HG03558 (cell line): ENCODE measurements around the gene PEX11G.

Experiments used
- ATAC-seq: cut with Tn5 transposase; IDR thresholded peaks from one replicate; pipeline ENCODE4 v1.9.1; 2021; ENCODE audit warnings: moderate number of reproducible peaks; ENCODE audit not compliant: unreplicated experiment; ENCODE audit errors: extremely low read depth

PEX11G gene

DNA sequence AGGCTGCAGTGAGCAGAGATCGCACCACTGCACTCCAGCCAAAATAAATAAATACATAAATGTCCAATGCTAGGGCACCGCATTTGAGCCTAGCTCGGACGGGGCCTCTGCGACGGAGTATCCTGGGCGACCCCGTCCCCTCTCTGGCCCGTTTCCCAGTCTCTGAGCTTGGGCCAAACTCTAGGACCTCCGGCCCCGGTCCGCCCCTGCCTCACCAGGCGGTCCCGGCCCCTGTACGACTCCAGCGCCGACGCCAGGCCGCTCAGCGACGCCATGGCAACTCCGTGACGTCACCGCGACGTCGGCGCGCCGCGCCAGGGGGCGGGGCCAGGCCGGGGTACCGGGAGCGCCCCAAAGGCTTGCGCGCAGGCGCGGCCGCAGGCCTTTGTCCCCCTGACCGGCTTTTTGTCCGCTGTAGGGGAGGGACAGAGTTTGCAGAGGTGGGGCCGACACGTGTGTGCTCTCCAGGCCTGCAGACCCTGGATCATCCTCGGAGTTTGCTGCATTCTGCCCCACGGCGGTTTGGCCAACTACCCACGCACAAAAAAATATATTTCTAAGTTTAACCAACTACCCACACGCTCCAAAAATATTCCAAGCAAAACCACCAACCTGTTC lies at the start of gene PEX11G:
PEX11G (minus strand) TSS at position 300 of the 618 bp plus-strand sequence; CDS start at position 275, 25 bp downstream.
- peak; percentile 62 for ATAC-seq

DNA sequence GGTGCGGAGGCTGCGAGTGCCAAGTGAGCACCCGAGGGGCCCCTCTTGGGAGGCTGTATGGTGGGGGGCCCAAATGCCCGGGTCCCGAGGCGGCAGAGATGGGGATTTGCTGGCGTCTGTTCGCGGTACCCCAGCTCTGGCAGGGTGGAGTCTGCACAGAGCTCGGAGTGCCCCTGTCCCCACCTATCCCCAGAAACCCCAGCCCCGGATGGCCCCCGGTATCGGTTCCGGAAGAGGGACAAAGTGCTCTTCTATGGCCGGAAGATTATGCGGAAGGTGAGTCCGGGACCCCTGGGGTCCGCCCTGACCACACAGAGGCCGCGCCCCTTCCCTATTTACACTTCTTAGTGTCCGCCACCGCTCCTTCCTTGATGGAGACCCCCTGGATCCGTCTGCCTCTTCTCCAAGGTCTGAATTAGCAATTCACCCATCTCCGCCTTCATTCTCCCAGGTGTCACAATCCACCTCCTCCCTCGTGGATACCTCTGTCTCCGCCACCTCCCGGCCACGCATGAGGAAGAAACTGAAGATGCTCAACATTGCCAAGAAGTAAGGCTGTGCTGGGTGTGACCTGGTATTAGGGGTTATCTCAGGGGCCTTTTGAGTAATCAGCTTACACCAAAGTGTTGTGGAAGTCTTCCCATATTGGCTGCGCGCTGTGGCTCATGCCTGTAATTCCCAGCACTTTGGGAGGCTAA lies 47.3 kb upstream of the PEX11G start:
- ATAC-seq = no peak

GRCh38 chr19:7535047-7535997 lies 46.5 kb upstream of the PEX11G start, which contains the start of gene PNPLA6:
PNPLA6 (plus strand) TSS chr19:7535717; CDS start chr19:7535789, 72 bp downstream.
- ATAC-seq = no peak

GRCh38 chr19:7534531-7535046 lies 45.8 kb upstream of the PEX11G start:
- no peak for ATAC-seq

DNA sequence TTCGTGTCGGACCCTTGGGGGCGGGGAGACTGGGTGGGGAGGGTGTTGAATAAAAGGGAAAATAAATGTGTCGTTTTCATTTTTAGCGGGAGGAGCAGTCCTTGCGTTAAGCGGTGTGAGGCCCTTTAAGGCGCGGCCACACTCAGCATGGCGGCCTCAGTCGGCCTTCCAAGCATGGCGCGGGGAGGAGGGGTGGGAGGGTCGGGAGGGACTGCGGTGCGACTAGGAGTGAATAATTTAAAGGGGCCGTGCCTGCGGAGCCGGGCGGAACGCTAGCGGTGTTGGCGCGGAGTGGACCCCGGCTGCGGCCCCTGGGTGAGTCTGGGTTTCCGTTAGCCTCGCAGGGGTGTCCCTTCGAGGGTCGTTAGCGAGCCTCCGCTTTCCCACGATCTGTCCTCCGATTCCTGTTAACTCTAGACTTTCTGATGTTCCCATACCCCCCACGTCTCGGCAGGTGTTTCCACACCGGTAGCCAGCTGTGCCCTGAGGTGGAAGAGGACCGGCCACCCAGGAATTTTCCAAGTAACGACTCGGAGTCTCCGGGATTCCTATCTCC lies 45.2 kb upstream of the PEX11G start:
- ATAC-seq = no peak

GRCh38 chr19:7533281-7533885 lies 44.5 kb upstream of the PEX11G start:
- no peak for ATAC-seq

GRCh38 chr19:7529610-7530490 lies 41.0 kb upstream of the PEX11G start:
- ATAC-seq = no peak

DNA sequence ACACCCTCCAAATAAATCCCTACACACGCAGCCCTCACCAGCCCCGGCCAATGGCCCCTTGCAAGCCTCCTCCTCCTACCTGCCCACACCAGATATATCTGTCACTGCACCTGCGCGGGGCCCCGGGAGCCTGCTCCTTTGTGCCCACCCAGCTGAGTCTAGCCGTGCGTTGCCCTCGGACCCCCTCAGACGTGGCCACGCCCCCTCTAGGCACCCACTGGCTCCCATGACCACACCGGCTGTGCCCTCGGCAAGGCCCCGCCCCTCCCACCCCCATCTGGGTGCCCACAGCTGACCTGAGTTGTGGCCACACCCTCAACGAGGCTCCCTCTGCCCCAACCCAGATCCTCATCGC lies 40.4 kb upstream of the PEX11G start:
- ATAC-seq = no peak

DNA sequence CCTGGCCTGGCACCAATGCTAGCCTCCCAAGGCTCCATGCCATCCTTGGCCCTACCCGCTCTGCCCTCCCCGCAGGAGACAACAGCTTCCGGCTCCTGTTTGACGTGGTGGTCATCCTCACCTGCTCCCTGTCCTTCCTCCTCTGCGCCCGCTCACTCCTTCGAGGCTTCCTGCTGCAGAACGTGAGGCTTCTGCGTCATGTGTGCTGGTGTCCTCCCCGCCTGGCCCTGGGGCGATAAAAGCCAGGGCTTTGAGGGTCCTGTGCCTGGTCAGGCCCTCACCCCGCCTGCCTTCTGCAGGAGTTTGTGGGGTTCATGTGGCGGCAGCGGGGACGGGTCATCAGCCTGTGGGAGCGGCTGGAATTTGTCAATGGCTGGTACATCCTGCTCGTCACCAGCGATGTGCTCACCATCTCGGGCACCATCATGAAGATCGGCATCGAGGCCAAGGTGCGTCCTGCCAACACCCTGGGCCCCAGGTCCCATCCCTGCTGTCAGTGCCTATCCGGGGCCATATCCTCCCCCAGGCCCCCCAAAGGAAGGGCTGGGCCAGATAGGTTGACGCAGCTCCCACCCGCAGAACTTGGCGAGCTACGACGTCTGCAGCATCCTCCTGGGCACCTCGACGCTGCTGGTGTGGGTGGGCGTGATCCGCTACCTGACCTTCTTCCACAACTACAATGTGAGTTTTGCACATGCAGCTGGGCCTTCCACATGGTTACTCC lies 39.8 kb upstream of the PEX11G start:
- ATAC-seq = no peak

- ATAC-seq = no peak
These were observed 39.3 kb upstream of the PEX11G start for GRCh38 chr19:7528192-7528519.

- no peak for ATAC-seq
These were observed 38.8 kb upstream of the PEX11G start for GRCh38 chr19:7527516-7528191.

DNA sequence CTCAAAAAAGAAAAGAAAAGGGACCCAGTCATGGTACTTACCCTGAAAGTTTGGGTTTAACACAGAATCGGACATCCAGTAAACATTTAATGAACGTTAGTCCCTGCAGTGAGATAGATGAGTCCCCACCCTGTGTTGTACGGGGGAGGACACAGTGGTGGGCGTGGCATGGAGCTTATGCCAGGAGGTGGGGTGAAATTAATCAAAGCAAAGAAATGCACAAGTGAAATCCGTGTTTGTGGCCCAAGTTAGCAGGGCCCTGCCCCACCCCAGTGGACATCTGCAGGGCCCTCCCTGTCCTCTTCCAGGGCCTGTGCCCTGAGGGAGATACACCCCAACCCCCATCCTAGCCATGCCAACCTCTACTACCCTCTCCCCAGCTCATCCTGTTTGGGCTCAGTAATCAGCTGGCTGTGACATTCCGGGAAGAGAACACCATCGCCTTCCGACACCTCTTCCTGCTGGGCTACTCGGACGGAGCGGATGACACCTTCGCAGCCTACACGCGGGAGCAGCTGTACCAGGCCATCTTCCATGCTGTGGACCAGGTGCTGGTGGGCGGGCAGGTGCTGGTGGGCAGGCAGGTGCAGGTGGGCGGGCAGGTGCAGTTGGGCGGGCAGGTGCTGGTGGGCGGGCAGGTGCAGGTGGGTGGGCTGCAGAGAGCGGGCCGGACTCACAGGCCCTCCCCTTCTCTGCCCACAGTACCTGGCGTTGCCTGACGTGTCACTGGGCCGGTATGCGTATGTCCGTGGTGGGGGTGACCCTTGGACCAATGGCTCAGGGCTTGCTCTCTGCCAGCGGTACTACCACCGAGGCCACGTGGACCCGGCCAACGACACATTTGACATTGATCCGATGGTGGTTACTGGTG lies 37.5 kb upstream of the PEX11G start:
- ATAC-seq = no peak

DNA sequence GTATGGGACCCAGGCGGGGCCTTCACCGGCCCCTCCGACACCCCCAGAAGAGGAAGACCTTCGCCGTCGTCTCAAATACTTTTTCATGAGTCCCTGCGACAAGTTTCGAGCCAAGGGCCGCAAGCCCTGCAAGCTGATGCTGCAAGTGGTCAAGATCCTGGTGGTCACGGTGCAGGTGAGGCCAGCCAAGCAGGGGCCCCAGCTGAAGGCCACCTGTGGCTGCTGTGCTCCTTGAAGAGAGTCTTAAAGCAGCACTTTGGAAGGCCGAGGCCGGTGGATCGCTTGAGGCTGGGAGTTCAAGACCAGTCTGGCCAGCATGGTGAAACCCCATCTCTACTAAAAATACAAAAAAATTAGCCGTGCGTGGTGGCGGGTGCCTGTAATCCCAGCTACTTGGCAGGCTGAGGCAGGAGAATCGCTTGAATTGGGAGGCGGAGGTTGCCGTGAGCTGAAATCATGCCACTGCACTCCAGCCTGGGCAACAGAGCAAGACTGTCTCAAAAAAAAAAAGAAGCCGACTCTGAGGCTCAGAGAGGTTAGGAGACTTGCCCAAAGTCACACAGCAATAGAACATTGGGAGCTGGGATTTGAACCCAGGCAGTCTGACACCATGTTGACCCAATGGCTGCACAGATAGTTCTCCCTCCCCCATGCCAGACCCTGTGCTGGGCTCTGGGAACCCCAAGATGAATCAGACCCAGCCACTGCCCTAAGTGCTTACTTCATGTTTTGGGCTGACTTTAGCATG lies 36.3 kb upstream of the PEX11G start:
- no peak for ATAC-seq

GRCh38 chr19:7524523-7524922 lies 35.7 kb upstream of the PEX11G start:
- no peak for ATAC-seq

DNA sequence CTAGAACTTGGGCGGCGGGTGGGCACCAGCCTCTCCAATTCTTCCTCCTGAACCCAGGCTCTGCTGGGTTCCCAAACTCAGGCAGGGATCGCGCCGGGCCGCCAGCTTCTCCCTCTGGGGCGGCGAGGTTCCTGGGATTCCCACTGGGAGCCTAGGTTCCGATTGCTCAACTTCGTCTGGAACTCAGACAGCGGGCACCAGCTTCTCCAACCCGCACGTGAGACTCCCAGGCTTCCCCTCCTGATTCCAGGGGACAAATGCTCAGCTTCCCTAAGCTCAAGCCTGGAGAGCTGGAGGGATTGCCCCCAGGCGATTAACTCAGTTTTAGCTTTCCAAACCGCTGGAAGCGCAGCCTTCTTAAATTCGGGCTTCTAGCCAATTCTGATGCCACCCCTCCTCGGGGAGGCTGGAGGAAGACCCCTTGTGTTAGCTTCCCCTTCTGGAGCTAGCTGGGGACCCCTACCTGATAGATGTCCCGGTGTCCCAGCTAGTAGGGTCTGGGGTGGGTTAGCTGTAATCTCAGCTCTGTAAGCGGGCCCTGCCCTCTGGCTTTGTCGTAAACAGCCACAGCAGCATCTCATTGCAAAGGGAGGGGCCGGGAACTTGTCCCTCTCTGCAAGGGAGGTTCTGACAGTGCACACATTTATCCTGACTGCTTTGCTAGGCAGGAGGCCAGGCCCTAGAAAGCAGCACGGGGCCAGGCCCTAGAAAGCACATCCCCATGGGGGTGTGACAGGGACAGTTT lies 34.3 kb upstream of the PEX11G start:
- no peak for ATAC-seq
